HG03108 (cell line): ENCODE results near the gene C1orf174.

Experiments
- ATAC-seq: cut with Tn5 transposase; IDR thresholded peaks from one replicate; pipeline ENCODE4 v1.9.1; 2021; ENCODE audit warnings: moderate library complexity; ENCODE audit not compliant: unreplicated experiment

C1orf174 gene

DNA sequence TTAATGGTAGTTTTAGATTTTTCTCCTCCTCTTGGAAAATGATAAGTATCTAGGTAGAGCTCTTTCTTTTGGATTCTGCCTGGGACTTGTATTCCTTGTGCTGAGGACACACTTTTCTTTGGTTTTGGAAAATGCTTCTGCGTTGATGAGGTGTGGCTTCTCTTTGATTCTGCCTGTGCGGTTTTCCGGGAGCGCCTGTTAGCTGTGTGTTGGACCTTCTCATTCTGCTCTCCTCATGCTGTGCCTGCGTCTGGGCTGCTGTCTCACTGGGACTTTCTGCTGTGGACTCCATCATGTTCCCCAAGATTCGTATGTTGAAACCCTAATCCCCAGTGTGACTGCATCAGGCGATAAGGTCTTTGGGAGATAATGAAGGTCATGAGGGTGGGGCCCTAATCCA is 21.0 kb downstream of the C1orf174 start:
- ATAC-seq: no peak

DNA sequence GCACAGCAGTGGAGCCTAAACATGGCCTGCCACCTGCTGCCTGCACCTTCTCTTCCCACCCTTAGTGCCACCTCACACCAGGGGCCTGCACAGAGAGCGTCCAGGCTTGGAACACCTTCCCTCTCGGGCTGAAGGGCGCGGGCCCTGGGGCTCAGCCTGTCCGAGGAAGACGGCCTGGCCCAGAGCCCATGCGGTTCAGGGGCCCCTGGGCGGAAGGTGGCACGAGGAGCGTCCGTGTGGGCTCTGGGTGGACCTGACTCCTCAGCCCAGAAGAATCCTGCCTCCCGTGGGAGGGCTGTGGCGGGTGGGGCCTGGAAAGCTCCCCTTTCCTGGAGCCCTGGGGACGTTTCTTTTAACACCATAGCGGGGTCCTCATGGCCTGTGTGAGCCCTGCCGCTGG is 23.4 kb downstream of the C1orf174 start:
- ATAC-seq: no peak

DNA sequence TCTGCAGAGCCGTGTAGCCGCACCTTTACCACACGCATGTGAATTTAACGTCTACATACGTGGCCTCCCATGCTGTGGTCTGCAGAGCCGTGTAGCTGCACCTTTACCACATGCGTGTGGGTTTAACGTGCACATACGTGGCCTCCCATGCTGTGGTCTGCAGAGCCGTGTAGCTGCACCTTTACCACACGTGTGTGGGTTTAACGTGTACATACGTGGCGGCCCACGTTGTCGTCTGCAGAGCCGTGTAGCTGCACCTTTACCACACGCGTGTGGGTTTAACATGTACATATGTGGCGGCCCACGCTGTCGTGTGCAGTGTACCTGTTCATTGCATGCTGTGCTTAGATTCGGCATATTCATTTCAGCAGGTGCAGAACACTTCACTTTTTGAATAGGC is 25.3 kb downstream of the C1orf174 start:
- ATAC-seq: no peak

DNA sequence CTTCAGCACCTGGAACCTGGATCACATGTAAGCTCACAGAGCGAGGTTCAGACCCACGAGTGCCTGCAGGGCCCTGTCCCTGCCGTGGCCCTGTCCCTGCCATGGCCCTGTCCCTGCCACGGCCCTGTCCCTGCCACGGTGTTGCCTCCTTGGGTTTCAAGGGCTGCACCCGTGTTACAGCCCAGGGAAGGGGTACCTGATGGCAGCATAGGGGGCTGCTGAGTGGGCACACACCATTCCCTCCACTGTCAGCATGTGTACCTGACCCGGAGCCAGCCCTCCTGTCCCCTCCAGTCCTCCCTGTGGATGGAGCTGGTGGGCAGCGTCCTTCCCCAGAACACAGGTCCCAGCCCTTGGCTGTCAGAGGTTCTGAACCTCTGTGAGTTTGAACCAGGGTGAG is 27.5 kb downstream of the C1orf174 start:
- ATAC-seq: no peak

DNA sequence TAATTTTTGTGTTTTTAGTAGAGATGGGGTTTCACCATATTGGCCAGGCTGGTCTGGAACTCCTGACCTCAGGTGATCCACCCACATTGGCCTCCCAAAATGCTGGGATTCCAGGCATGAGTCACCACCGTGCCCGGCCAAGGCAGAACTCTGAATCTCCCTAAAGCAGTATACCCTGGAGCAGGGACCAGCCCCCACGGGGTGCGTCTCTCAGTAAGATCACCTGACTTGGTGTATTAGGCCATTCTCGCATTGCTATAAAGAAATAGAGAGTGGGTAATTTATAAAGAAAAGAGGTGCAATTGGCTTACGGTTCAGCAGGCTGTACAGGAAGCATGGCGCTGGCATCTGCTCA is 28.6 kb downstream of the C1orf174 start:
- ATAC-seq: no peak

DNA sequence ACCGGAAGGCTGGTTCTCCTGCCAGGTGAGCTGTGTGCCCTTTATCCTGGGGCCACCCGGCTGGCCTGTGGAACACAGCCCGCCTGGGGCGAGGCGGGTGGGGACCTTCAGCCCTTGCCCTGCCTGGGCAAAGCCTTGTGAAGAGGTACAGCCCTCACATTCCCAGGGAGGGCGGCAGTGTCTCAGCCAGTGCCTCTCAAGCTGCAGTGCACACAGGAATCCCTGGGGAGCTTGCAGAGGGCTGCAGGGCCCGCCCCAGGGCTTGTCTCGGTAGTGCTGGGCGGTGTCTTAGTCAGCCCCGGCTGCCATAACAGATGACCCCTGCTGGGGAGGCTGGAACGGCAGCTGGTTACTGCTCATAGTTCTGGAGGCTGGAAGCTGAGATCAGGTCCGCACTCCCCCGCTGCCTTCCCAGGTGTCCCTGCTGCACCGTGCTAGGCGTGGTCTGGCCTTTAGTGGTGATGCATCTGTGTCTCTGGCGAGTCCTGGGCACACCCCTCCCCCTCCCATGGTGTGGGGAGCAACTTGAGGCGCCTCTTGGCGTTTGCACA is 30.2 kb downstream of the C1orf174 start:
- no peak for ATAC-seq

DNA sequence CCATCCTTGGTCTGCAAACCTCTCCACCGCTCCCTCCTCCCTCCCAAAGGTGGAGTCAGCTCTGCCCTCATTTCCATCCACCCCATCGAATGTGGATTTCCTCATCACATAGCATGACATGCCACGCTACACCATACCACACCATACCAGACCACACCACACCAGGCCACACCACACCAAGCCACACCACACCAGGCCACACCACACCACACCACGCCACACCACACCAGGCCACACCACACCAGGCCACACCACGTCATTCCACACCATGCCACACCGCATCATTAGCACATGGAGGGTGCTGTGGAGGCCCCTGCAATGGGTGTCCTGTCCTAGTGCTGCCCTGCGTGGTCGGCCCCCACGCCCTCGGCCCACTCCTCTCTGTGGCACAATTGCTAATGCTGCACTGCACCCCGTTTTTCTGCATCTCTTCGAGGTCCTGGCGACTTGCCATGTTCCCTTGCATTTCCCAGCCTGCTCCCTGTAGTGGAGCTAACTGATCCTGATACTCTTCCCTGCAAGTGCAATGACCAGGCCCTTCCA is 31.5 kb downstream of the C1orf174 start:
- ATAC-seq: no peak

DNA sequence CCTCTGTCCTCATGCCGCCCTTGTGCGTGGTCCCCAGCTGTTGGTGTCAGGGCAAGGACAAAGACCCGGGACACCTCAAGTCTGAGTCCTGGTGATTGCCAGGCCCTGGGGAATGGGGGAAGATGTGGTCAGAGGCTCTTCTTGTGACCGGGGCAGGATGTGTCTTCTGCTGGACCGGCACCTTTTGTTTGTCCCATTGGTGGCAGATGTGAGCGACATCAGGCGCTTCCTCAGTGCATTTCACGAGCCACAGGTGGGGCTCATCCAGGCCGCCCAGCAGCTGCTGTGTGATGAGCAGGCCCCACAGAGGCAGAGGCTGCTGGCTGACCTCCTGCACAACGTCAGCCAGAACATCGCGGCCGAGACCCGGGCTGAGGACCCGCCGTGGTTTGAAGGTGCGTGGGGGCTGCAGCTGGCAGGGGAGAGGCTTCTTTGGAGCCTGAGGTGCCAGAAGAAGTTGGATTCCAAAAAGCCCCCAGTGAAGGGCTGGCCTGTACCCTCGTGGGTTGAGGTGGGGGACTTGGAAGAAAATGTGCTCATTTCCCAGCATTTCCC is 34.4 kb downstream of the C1orf174 start:
- no peak for ATAC-seq

DNA sequence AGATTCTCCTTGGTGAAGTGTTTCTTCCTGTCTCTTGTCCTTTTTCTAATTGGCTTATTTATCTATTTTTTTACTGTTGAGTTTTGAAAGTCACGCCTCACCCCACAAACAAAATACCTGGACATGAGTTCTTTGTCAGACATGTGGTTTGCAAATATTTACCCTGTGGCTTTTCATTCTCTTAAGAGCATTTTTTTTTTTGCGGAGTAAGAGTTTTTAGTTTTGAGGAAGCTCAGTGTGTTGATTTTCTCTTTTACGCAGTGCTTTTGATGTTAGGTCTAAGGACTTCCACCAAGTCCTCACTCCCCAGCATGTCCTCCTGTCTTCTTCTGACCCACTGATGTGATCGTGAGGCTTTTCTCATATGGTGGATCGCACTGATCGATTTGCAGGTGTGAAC is 35.2 kb downstream of the C1orf174 start:
- no peak for ATAC-seq

DNA sequence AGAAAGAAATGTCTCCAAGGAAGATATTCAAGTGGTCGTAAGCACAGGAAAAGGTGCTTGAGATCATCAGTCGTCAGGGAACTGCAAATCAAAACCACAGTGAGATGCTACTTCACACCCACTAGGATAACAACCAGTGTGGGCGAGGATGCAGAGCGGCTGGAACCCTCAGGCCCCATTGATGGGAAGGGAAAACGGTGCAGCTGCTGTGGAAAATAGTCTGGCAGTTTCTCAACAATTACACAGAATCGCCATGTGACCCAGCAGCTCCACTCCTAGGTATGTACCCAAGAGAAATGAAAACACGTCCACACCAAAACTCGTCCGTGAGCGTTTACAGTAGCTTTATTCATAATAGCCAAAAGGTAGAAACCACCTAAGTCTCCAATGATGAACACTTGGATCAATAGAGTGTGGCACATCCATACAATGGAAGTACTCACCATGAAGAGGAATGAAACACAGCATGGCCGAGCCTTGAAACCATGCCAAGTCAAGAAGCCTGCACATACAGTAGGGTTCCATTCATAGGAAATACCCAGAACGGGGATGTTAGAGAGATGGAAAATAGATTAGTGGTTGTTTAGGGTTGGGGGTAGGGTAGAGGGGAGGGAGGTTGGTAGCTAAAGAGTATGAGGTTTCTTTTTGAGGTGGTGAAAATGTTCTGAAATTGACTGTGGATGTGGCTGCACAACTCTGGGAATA is 36.7 kb downstream of the C1orf174 start:
- no peak for ATAC-seq

DNA sequence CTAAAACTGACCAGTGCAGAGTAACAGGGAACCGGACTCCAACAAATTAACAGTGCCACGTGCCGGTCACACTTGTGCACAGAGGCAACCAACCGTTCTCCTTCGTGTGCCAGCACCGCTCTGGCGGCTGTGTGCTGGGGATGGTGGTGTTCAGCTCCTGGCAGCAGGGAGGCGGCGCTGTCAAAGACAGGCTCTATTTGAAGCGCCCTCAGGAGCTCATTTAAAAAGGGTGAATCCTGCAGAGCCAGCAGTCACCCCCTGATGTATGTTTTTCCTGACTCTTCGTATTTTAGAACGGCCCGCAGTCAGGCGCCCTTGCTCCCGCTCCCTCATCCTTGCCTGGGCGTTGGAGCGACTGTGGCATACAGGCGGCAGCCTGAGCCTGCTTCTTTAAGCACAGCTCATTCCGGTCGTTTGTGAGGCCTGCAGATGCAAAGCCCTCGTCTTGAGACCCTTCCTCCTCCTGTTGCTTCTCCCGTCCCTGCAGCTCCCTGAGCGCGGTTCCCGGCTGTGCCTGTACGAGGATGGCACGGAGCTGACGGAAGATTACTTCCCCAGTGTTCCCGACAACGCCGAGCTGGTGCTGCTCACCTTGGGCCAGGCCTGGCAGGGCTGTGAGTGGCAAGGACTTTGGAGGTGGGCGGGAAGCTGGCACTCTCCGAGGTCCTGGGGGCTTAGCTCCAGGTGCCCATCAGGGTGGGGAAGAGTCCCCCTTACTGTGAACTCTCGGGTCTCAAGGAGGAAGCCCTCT is 41.7 kb downstream of the C1orf174 start:
- ATAC-seq: no peak

DNA sequence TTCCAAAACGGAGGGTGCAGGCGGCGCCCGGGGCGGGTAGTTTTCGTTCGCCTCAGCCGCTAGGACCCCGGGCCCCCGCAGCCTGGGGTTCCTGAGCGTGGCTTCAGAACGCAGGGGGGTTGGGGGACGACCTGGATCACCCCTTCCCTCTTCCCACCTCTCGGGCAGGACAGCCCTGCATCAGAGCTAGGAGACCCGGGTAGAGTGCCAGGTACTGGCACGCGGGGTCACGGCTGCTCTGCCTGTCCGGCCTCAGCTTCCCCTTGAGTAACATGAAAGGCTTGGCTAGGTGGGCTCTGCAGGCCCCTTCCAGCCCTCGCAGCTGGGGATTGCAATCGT is 42.3 kb downstream of the C1orf174 start:
- ATAC-seq: no peak

DNA sequence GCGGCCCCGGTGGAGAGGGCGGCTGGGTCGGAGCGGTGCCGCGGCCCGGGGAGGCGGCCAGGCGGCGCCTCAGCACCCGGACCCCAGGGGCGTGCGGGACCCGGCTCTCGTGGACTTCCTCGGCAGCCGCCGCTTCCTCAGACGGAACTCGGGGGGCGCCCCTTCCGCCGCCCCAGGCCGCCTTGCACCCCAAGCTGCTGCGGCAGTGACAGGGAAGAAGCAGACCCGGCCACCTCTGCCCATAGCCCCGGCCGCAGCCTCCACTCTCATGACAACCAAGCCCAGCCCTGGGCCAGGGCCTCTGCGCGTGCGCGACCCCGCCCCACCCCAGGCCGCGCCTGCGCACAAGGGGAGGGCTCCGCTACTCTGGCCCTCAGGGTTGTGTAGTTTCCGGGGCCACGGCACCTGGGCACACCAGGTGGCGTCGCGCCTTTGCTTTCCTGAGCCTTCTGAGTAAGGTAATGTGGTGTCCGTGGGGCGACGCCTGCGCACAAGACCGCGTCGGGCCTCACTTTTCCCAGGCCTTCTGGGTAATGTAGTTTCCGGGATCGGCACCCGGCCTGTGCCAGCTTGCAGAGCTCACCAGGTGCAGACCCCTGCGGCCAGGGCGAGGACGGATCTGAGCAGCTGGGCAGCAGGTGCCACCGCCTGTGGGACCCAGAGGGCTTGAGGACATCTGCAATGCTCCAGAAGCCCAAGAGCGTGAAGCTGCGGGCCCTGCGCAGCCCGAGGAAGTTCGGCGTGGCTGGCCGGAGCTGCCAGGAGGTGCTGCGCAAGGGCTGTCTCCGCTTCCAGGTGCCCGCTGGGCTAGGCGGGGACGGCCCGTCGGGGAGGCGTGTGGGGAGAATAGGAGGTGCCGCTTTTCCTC is 42.9 kb downstream of the C1orf174 start, which contains the start of the genes CEP104 and DFFB:
CEP104 (minus strand) TSS at position 289 of the 868 bp plus-strand sequence. CDS start 4,804 bp downstream, outside the sequence.
DFFB (plus strand) TSS at position 554 of the 868 bp plus-strand sequence; CDS start at position 682, 128 bp downstream.
- peak; percentile 94 for ATAC-seq

DNA sequence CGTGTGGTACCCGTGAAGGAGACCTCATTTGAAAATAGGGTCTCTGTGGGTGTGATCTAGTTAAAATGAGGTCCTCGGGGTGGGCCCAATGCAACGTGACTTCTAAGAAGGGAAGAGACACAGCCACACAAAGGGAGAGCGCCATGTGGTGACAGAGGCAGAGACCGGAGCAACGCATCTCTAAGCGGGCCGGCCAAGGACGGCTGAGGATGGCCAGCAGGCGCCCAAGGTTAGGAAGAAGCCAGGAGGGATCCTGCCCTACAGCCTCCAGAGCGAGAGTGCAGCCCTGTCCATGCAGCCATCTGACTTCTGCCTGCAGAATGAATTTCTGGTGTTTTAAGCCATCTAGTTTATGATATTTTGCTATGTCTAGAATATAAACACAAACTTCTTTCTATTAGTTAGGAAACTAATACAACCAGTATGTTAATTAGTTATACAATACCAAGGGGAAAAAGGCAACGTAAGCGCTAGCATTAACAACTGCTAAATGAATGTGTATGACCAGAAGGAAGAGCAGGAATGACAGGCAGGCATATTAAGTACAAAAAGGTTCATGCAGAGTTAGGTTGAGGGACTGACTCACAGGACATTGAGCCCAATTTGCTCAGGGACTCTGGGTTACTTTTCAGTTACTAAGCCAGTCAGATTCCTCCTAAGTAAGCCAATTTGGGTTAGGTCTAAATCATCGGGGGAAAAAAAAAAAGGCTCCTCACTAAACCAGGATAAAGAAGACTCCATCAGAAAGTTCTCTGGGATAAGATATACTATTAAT is 47.2 kb downstream of the C1orf174 start:
- no peak for ATAC-seq

DNA sequence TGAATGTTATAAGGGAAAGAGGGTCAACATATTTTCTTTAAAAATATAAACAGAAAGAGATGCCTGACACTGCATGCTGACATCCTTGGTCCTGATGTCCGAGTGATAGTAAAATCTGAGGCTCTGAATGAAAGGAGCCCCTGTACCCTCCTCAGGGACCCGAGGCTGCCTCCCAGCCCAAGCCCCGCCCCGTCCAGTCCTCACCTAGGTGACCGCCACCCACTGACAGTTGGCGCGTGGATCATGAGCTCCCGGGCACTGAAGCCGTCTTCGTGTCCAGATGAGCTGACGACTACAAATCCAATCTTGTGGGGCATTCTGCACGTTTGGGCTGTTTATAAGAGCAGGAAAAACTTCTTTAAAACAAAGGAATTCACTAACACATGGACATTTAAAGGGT is 48.0 kb downstream of the C1orf174 start:
- no peak for ATAC-seq

DNA sequence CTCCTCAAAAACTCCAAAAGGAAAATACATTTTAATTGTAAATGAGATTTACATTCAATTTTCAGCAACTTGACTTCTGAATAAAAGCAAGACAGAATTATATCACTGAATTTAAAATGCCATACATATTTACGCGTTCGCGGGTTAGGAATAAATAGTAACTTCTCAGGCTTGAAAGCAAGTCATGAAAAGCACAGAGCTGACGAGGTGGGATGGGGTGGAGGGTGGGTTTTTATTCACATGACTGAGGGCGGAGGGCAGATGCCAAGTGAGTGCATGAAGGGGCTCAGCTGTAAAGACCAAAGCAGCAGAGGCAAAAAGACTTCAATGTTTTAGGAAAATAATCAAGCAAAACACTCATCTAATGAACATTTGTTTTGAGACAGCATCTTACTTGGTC is 48.8 kb downstream of the C1orf174 start:
- ATAC-seq: no peak

DNA sequence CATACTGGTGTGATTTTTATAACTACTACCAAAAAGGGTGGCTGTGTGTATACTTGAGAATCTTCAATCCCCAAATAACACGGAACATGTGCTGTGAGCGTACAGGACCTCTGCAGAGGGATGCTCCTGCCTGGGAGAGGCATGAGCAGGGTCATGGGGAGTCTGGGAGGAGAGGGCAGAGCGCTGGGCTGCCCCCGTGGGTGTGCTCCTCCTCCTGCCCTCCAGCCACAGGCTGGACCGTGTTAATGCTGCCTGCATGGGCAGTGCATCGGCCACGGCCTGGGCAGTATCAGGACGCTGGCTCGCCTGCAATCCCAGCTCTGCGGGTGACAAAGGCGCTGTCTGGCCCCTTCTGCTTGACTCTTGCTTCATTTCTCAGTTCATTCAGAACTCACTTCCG is 49.2 kb downstream of the C1orf174 start:
- ATAC-seq: no peak

DNA sequence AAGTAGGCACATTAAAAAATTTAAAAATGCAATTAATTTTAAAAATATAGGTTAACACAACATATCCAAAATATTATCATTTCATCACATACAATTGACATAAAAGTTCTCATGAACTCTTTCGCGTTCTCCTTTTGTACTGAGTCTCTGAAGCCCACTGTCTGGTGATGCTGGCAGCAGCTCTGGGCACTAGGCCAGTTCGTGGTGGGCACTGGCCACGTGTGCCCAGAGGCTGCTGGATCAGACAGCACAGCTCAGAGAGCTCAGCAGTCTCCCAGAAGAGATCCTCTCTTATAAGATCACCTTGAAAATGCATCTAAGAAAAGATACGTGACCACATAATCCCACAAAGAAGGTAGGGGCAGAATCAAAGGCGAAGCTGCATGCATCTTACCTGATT is 53.0 kb downstream of the C1orf174 start:
- ATAC-seq: no peak

DNA sequence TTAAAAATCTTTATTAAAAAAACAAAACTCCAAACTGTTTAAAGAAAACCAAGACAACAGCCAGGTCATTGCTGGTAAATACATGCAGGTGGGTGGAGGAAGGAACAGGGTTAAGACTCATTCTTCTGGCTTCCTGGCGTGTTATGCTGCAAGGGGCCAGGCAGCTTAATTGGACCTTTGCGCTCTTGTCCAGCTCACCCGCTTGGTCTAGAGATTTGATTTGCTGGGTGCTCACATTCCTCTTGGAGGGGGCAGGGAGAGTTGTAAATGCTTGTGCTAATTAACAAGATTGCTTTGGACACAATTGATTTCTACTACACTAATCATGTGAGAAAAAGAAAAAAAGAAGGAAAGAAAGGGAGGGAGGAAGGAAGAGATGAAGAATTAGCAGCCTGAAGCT is 53.5 kb downstream of the C1orf174 start:
- ATAC-seq: no peak

DNA sequence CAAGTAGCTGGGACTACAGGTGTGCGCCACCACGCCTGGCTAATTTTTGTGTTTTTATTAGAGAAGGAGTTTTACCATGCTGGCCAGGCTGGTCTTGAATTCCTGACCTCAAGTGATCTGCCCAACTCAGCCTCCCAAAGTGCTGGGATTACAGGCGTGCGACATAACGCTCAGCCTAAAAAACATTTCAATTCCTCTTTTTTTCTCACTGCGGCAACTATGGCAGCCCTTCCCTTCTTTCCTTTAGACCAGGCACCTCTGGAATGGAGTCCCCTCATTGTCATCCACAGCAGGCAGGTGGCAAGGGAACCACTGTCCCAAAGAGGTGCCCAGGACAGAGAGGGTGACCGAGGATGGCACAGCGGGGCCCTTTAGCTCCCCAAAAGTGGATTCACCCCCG is 57.2 kb downstream of the C1orf174 start:
- ATAC-seq: no peak
